Parathyroid adenoma (tissue), 2 donors: Measurements from ENCODE around the gene TLR9.

Experiments used
- H2AFZ ChIP-seq: fragments of 300-600 bp; sonication (generic); one replicate; pipeline ENCODE4 v1.7.0; 2017; ENCODE audit warnings: antibody characterized with exemption, mild to moderate bottlenecking
- H3K27ac ChIP-seq: fragments of 300-600 bp; sonication (generic); one replicate; pipeline ENCODE4 v1.7.0; 2017
- H3K27me3 ChIP-seq: fragments of 300-600 bp; sonication (generic); one replicate; pipeline ENCODE4 v1.7.0; 2017; ENCODE audit warnings: low read length; ENCODE audit not compliant: control insufficient read depth, insufficient read depth
- H3K36me3 ChIP-seq: fragments of 300-600 bp; sonication (generic); one replicate; pipeline ENCODE4 v1.7.0; 2017; ENCODE audit warnings: low read length; ENCODE audit not compliant: control insufficient read depth, insufficient read depth
- H3K4me1 ChIP-seq: fragments of 300-600 bp; sonication (generic); one replicate; pipeline ENCODE4 v1.7.0; 2017; ENCODE audit warnings: control low read depth
- H3K4me2 ChIP-seq: fragments of 300-600 bp; sonication (generic); one replicate; pipeline ENCODE4 v1.7.0; 2017; ENCODE audit warnings: low read length
- H3K4me3 ChIP-seq: fragments of 300-600 bp; sonication (generic); one replicate; pipeline ENCODE4 v1.7.0; 2017; ENCODE audit warnings: low read depth, low read length
- H3K79me2 ChIP-seq: fragments of 300-600 bp; sonication (generic); one replicate; pipeline ENCODE4 v1.7.0; 2017; ENCODE audit warnings: control low read depth
- H3K9ac ChIP-seq: fragments of 300-600 bp; sonication (generic); one replicate; pipeline ENCODE4 v1.7.0; 2017; ENCODE audit warnings: mild to moderate bottlenecking
- H3K9me3 ChIP-seq: fragments of 300-600 bp; sonication (generic); one replicate; pipeline ENCODE4 v1.7.0; 2017; ENCODE audit warnings: low read length; ENCODE audit not compliant: control insufficient read depth
- CTCF ChIP-seq: fragments of 300-600 bp; sonication (generic); IDR thresholded peaks from one replicate; pipeline ENCODE4 v1.7.0; 2017; ENCODE audit warnings: antibody characterized with exemption, mild to moderate bottlenecking
- donor health status: primary hyperparathyroidism.

Gene TLR9

GRCh38 chr3:52227117-52227516, 1.7 kb upstream of the TLR9 start:
- H3K4me1 ChIP-seq = no peaks in the 10 kb centered on the region
- H3K27me3 ChIP-seq = no peaks in the 10 kb centered on the region
- H3K27ac ChIP-seq = no peak overlapping the region
- no peaks in the 10 kb centered on the region for H3K36me3 ChIP-seq
- no peak for TF ChIP-seq CTCF
- H3K9me3 ChIP-seq = no peaks in the 10 kb centered on the region
- no peak overlapping the region for H3K4me3 ChIP-seq
- H3K4me2 ChIP-seq = no peak overlapping the region
- H3K79me2 ChIP-seq = no peaks in the 10 kb centered on the region
- H2AFZ ChIP-seq = no peak overlapping the region
- no peak overlapping the region for H3K9ac ChIP-seq

- Histone ChIP-seq H3K36me3 (no peaks in the 10 kb centered on the region), H3K4me2 (no peak overlapping the region), H3K4me3 (no peak overlapping the region), H3K4me1 (no peaks in the 10 kb centered on the region), H3K9ac (no peak overlapping the region), H3K27me3 (no peaks in the 10 kb centered on the region), H3K27ac (no peak overlapping the region), H3K9me3 (no peaks in the 10 kb centered on the region), H2AFZ (no peak overlapping the region), H3K79me2 (no peaks in the 10 kb centered on the region)
- TF ChIP-seq CTCF = no peak
Measured at GRCh38 chr3:52226229-52226817, 878 bp upstream of the TLR9 start.

GRCh38 chr3:52223449-52224408, 1.7 kb downstream of the TLR9 start:
- H3K36me3 ChIP-seq = no peaks in the 10 kb centered on the region
- no peaks in the 10 kb centered on the region for H3K4me1 ChIP-seq
- H3K4me2 ChIP-seq = no peak overlapping the region
- H2AFZ ChIP-seq = no peak overlapping the region
- H3K9ac ChIP-seq = no peak overlapping the region
- no peak overlapping the region for H3K4me3 ChIP-seq
- no peaks in the 10 kb centered on the region for H3K27me3 ChIP-seq
- H3K27ac ChIP-seq = no peak overlapping the region
- no peak for TF ChIP-seq CTCF
- no peaks in the 10 kb centered on the region for H3K79me2 ChIP-seq
- no peaks in the 10 kb centered on the region for H3K9me3 ChIP-seq

GRCh38 chr3:52222319-52223221, 2.9 kb downstream of the TLR9 start:
- H3K4me3 ChIP-seq = no peak overlapping the region
- no peaks in the 10 kb centered on the region for H3K79me2 ChIP-seq
- no peaks in the 10 kb centered on the region for H3K27me3 ChIP-seq
- H2AFZ ChIP-seq = no peak overlapping the region
- H3K9ac ChIP-seq = no peak overlapping the region
- no peaks in the 10 kb centered on the region for H3K9me3 ChIP-seq
- no peaks in the 10 kb centered on the region for H3K4me1 ChIP-seq
- no peak for TF ChIP-seq CTCF
- H3K27ac ChIP-seq = no peak overlapping the region
- no peaks in the 10 kb centered on the region for H3K36me3 ChIP-seq
- no peak overlapping the region for H3K4me2 ChIP-seq
